Activated CD4-positive, CD25-positive, alpha-beta regulatory T cell treated with anti-CD3 and anti-CD28 coated beads, Interleukin-2, amount 50 U/mL, for 24 hours (primary cell): Measurements from ENCODE around the gene C18orf32.
"Not testable (repeated sequence)": the region's sequence is repeated elsewhere in the genome, so short reads cannot be mapped to it uniquely, and the experiment has no call there.

Experiments
- ATAC-seq, 2 donors: fragments of 150-1000 bp; cut with Tn5 transposase; one replicate each; pipeline ENCODE4 v1.10.0; 2021; ENCODE audit warnings: mild to moderate bottlenecking in 1 of 2, moderate library complexity in 1 of 2

C18orf32 gene

GRCh38 chr18:49486953-49487710 lies at the start of gene C18orf32:
Gene C18orf32, minus strand, starts transcription at chr18:49487234. Its CDS starts 3,486 bp downstream, at chr18:49483748.
- peak; percentile 92 to 93 for ATAC-seq

- no peak for ATAC-seq
Measured at GRCh38 chr18:49534846-49535601, 48.0 kb upstream of the C18orf32 start.

GRCh38 chr18:49531678-49532153 lies 44.7 kb upstream of the C18orf32 start:
- ATAC-seq: no peak

GRCh38 chr18:49529596-49529995 lies 42.6 kb upstream of the C18orf32 start:
- no peak for ATAC-seq

- no peak for ATAC-seq
Measured at GRCh38 chr18:49527631-49528327, 40.7 kb upstream of the C18orf32 start.

GRCh38 chr18:49525981-49526380 lies 38.9 kb upstream of the C18orf32 start:
- no peak for ATAC-seq

- no peak for ATAC-seq
Measured at GRCh38 chr18:49524951-49525350, 37.9 kb upstream of the C18orf32 start.

- ATAC-seq: no peak
Measured at GRCh38 chr18:49524349-49524748, 37.3 kb upstream of the C18orf32 start.

GRCh38 chr18:49523580-49524093 lies 36.6 kb upstream of the C18orf32 start:
- ATAC-seq: not testable (repeated sequence)

GRCh38 chr18:49521216-49521835 lies 34.3 kb upstream of the C18orf32 start:
- no peak for ATAC-seq

GRCh38 chr18:49520661-49521145 lies 33.7 kb upstream of the C18orf32 start:
- ATAC-seq: no peak

GRCh38 chr18:49519101-49519971 lies 32.3 kb upstream of the C18orf32 start:
- ATAC-seq: no peak

GRCh38 chr18:49517483-49517882 lies 30.4 kb upstream of the C18orf32 start:
- ATAC-seq: no peak

- no peak for ATAC-seq
Measured at GRCh38 chr18:49515516-49515915, 28.5 kb upstream of the C18orf32 start.

GRCh38 chr18:49515003-49515402 lies 28.0 kb upstream of the C18orf32 start:
- ATAC-seq: not testable (repeated sequence)

GRCh38 chr18:49514577-49514976 lies 27.5 kb upstream of the C18orf32 start:
- no peak for ATAC-seq

- not testable (repeated sequence) for ATAC-seq
Measured at GRCh38 chr18:49512876-49513275, 25.8 kb upstream of the C18orf32 start.

GRCh38 chr18:49510393-49511115 lies 23.5 kb upstream of the C18orf32 start:
- peak; percentile 51 to 55 for ATAC-seq

- ATAC-seq: not testable (repeated sequence)
Measured at GRCh38 chr18:49506438-49506837, 19.4 kb upstream of the C18orf32 start.

GRCh38 chr18:49503931-49504330 lies 16.9 kb upstream of the C18orf32 start:
- ATAC-seq: no peak
